Measurements from ENCODE around the gene CLCC1.

GRCh38 chr1:108951242-108951641, 12.0 kb downstream of the CLCC1 start:
- TF ChIP-seq, protein P1, sequence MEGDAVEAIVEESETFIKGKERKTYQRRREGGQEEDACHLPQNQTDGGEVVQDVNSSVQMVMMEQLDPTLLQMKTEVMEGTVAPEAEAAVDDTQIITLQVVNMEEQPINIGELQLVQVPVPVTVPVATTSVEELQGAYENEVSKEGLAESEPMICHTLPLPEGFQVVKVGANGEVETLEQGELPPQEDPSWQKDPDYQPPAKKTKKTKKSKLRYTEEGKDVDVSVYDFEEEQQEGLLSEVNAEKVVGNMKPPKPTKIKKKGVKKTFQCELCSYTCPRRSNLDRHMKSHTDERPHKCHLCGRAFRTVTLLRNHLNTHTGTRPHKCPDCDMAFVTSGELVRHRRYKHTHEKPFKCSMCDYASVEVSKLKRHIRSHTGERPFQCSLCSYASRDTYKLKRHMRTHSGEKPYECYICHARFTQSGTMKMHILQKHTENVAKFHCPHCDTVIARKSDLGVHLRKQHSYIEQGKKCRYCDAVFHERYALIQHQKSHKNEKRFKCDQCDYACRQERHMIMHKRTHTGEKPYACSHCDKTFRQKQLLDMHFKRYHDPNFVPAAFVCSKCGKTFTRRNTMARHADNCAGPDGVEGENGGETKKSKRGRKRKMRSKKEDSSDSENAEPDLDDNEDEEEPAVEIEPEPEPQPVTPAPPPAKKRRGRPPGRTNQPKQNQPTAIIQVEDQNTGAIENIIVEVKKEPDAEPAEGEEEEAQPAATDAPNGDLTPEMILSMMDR (IDR thresholded peaks at IDR 0.05; ENCODE audit: poor library complexity, severe bottlenecking) = no peak
- TF ChIP-seq TAF1 (IDR thresholded peaks at IDR 0.05; ENCODE audit: low read depth) (no peak), EZH2 (IDR thresholded peaks at IDR 0.05; ENCODE audit: borderline replicate concordance, insufficient read depth, low read length, poor library complexity, severe bottlenecking) (no peak), MXI1 (conservative IDR thresholded peaks at IDR 0.05; ENCODE audit: poor library complexity, severe bottlenecking) (no peak), POLR2AphosphoS5 (IDR thresholded peaks at IDR 0.05) (no peak), EP300 (conservative IDR thresholded peaks at IDR 0.05; ENCODE audit: poor library complexity, severe bottlenecking) (no peak)

Measured in neural cell (in vitro differentiated cells).